HepG2 (cell line): Measurements from ENCODE around the gene MT1M. TPM values are rescaled to one million over a fixed set of nuclear protein-coding genes. Genes with fewer than 3 reads are reported as not detected.

Experiments used
- ADNP ChIP-seq: sonication (generic); formaldehyde crosslinking; IDR thresholded peaks from 2 replicates; pipeline ENCODE4 v1.4.0; 2020; ENCODE audit warnings: missing genetic modification reagents
- ARNT2 ChIP-seq: sonication (generic); formaldehyde crosslinking; IDR thresholded peaks from 2 replicates; pipeline ENCODE4 v1.8.0; 2022; ENCODE audit warnings: mild to moderate bottlenecking, low read depth, missing genetic modification reagents, moderate library complexity
- ATRX ChIP-seq: sonication (generic); formaldehyde crosslinking; IDR thresholded peaks from 2 replicates; pipeline ENCODE4 v1.4.0; 2020; ENCODE audit warnings: missing genetic modification reagents, borderline replicate concordance
- CEBPB ChIP-seq: IDR thresholded peaks from 2 replicates; pipeline ENCODE4 v1.6.1; 2011; ENCODE audit warnings: low read depth, low read length, improper control_type of control experiment, borderline replicate concordance
- DR1 ChIP-seq: sonication (generic); formaldehyde crosslinking; IDR thresholded peaks from 2 replicates; pipeline ENCODE4 v1.8.0; 2021; ENCODE audit warnings: mild to moderate bottlenecking, missing genetic modification reagents, inconsistent platforms
- FOSL1 ChIP-seq: sonication (generic); formaldehyde crosslinking; IDR thresholded peaks from 2 replicates; pipeline ENCODE4 v1.9.0; 2021; ENCODE audit warnings: missing genetic modification reagents, borderline replicate concordance
- FOXJ3 ChIP-seq: sonication (generic); formaldehyde crosslinking; IDR thresholded peaks from 2 replicates; pipeline ENCODE4 v1.4.0; 2020; ENCODE audit warnings: missing genetic modification reagents, mild to moderate bottlenecking, borderline replicate concordance
- KLF12 ChIP-seq: sonication (generic); formaldehyde crosslinking; IDR thresholded peaks from 2 replicates; pipeline ENCODE4 v1.4.0; 2020; ENCODE audit warnings: missing genetic modification reagents, borderline replicate concordance
- NBN ChIP-seq: fragments of 450-650 bp; conservative IDR thresholded peaks from 2 replicates; pipeline ENCODE4 v1.6.1; 2017
- NPAS2 ChIP-seq: sonication (generic); formaldehyde crosslinking; IDR thresholded peaks from 2 replicates; pipeline ENCODE4 v1.8.0; 2022; ENCODE audit warnings: mild to moderate bottlenecking, missing genetic modification reagents, borderline replicate concordance
- NR3C1 ChIP-seq: sonication (generic); formaldehyde crosslinking; IDR thresholded peaks from 2 replicates; pipeline ENCODE4 v1.4.0; 2020; ENCODE audit warnings: missing genetic modification reagents
- PRDM10 ChIP-seq: sonication (generic); formaldehyde crosslinking; IDR thresholded peaks from 2 replicates; pipeline ENCODE4 v1.4.0; 2020; ENCODE audit warnings: low read depth, missing genetic modification reagents
- SMAD9 ChIP-seq: sonication (generic); formaldehyde crosslinking; IDR thresholded peaks from 2 replicates; pipeline ENCODE4 v1.5.1; 2020; ENCODE audit warnings: mild to moderate bottlenecking, missing genetic modification reagents
- SNAI1 ChIP-seq: sonication (generic); formaldehyde crosslinking; IDR thresholded peaks from 2 replicates; pipeline ENCODE4 v1.5.0; 2020; ENCODE audit warnings: mild to moderate bottlenecking, missing genetic modification reagents, borderline replicate concordance
- ZBTB20 ChIP-seq: sonication (generic); formaldehyde crosslinking; IDR thresholded peaks from 2 replicates; pipeline ENCODE4 v1.8.1; 2023; ENCODE audit warnings: missing genetic modification reagents, low read depth, mild to moderate bottlenecking, borderline replicate concordance
- ZBTB38 ChIP-seq: sonication (generic); formaldehyde crosslinking; IDR thresholded peaks from 2 replicates; pipeline ENCODE4 v1.5.1; 2020; ENCODE audit warnings: mild to moderate bottlenecking, missing genetic modification reagents
- ZMYM2 ChIP-seq: sonication (generic); formaldehyde crosslinking; IDR thresholded peaks from 2 replicates; pipeline ENCODE4 v1.8.0; 2022; ENCODE audit warnings: mild to moderate bottlenecking, missing genetic modification reagents
- ZNF263 ChIP-seq: sonication (generic); formaldehyde crosslinking; IDR thresholded peaks from 2 replicates; pipeline ENCODE4 v1.4.0; 2020; ENCODE audit warnings: missing genetic modification reagents
- ZNF432 ChIP-seq: sonication (generic); formaldehyde crosslinking; IDR thresholded peaks from 2 replicates; pipeline ENCODE4 v1.5.0; 2020; ENCODE audit warnings: missing genetic modification reagents, mild to moderate bottlenecking, borderline replicate concordance
- ZNF569 ChIP-seq: sonication (generic); formaldehyde crosslinking; IDR thresholded peaks from 2 replicates; pipeline ENCODE4 v1.5.0; 2020; ENCODE audit warnings: mild to moderate bottlenecking, missing genetic modification reagents, moderate library complexity, borderline replicate concordance
- polyA plus RNA-seq, 8 experiments: library from polyadenylated mRNA; depleted of rRNA in 3 of 8; stranded (reverse) in 7 of 8; unstranded in 1 of 8; fragments of >200 nt; fragmentation: Illumina TruSeq in 4 of 8; extraction: Trizol in 4 of 8; gene quantifications; 2 replicates each; pipeline versions ENCODE4 v1.2.1 to v1.2.3, GENCODE V29; 2011 to 2016; ENCODE audit warnings: low read depth in 4 of 8, missing spikeins in 1 of 8, mixed read lengths in 1 of 8; ENCODE audit not compliant: insufficient read depth in 1 of 8
- total RNA-seq, 5 experiments: library from RNA; depleted of rRNA; stranded (reverse); fragments of >200 nt; fragmentation: Illumina TruSeq; extraction: Trizol; gene quantifications; 2 replicates each; pipeline ENCODE4 v1.2.3, GENCODE V29; 2016; ENCODE audit warnings: low read depth in 1 of 5
- TF ChIP-seq, protein P1 (sequence below): sonication (generic); formaldehyde crosslinking; IDR thresholded peaks from 2 replicates; pipeline ENCODE4 v1.8.0; 2022; ENCODE audit warnings: mild to moderate bottlenecking, missing genetic modification reagents; ENCODE audit not compliant: insufficient replicate concordance
- TF ChIP-seq, protein P2 (sequence below), 2 experiments: sonication (generic) in 1 of 2; formaldehyde crosslinking in 1 of 2; IDR thresholded peaks; 2 replicates each; pipeline versions ENCODE4 v1.4.0 to v1.6.1; 2018 to 2020; ENCODE audit warnings: missing genetic modification reagents in 2 of 2, borderline replicate concordance in 1 of 2, low read depth in 1 of 2, mild to moderate bottlenecking in 1 of 2, missing biosample characterization in 1 of 2

The MT1M gene
- total and polyA plus RNA-seq, 2 of the 13 experiments (the other 11 are each of a cell fraction or from before 2014, with no cell fraction given) = 4.6 TPM; not detected in 1

DNA sequence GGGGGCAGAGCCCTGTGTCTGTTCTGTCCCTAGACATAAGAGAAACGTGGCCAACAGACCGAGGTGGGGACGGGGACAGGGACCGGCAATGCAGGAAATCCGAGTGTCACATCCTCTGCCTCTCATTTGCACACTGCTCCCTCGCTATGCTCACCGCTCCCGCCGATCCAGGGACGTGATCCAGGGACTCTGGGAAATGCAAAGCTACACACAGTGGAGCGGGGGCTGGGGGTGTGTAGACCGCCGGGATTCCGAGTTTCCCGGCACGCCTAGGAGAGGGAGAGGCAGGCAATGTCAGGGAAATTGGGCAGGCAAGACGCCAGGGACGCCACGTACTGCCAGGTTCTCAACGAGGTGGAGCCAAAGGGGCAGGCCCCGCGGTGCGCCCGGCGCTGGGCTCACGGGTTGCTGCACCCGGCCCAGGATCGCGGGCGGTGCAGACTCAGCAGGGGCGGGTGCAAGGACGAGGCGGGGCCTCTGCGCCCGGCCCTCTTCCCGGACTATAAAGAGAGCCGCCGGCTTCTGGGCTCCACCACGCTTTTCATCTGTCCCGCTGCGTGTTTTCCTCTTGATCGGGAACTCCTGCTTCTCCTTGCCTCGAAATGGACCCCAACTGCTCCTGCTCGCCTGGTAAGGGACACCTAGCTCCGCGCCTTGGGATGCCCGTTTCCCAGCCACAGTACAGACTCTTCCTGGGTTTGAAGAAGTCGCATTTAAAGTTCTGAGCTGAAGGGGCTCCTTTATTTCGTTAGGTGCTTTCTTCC, 49.7 kb downstream of the MT1M start, which contains the start of gene MT1X (continued):
- TF ChIP-seq, protein P1, sequence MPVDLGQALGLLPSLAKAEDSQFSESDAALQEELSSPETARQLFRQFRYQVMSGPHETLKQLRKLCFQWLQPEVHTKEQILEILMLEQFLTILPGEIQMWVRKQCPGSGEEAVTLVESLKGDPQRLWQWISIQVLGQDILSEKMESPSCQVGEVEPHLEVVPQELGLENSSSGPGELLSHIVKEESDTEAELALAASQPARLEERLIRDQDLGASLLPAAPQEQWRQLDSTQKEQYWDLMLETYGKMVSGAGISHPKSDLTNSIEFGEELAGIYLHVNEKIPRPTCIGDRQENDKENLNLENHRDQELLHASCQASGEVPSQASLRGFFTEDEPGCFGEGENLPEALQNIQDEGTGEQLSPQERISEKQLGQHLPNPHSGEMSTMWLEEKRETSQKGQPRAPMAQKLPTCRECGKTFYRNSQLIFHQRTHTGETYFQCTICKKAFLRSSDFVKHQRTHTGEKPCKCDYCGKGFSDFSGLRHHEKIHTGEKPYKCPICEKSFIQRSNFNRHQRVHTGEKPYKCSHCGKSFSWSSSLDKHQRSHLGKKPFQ = no peak
- no peak for TF ChIP-seq FOXJ3 (CRISPR knock-in tag)
- peak; percentile 67; the same call in 1 of the 2 replicates for TF ChIP-seq PRDM10 (CRISPR knock-in tag)
- peak; percentile 49; the same call in 1 of the 2 replicates for TF ChIP-seq SNAI1 (CRISPR knock-in tag)
- TF ChIP-seq ZNF263 (CRISPR knock-in tag) = no peak; the same call in 1 of the 2 replicates
- TF ChIP-seq NPAS2 (CRISPR knock-in tag) = no peak
- TF ChIP-seq FOSL1 (CRISPR knock-in tag) = no peak
- no peak for TF ChIP-seq ADNP (CRISPR knock-in tag)
- TF ChIP-seq, protein P2, sequence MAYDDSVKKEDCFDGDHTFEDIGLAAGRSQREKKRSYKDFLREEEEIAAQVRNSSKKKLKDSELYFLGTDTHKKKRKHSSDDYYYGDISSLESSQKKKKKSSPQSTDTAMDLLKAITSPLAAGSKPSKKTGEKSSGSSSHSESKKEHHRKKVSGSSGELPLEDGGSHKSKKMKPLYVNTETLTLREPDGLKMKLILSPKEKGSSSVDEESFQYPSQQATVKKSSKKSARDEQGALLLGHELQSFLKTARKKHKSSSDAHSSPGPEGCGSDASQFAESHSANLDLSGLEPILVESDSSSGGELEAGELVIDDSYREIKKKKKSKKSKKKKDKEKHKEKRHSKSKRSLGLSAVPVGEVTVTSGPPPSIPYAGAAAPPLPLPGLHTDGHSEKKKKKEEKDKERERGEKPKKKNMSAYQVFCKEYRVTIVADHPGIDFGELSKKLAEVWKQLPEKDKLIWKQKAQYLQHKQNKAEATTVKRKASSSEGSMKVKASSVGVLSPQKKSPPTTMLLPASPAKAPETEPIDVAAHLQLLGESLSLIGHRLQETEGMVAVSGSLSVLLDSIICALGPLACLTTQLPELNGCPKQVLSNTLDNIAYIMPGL (CRISPR knock-in tag; IDR thresholded peaks at IDR 0.05; ENCODE audit: borderline replicate concordance in 1 of 2, low read depth in 1 of 2) = peak in 1 of 2 experiments; percentile 33; a peak in 2 of 4 replicates
- peak; percentile 95 for TF ChIP-seq ARNT2
- peak; percentile 49; the same call in 1 of the 2 replicates for TF ChIP-seq ZBTB38 (CRISPR knock-in tag)
- no peak for TF ChIP-seq ZNF569
- 0 out of 2 replicates have a peak, but pooled peaks have one; percentile 59 for TF ChIP-seq ZNF432 (CRISPR knock-in tag)
- TF ChIP-seq KLF12 (CRISPR knock-in tag) = peak; percentile 78; the same call in 1 of the 2 replicates
- TF ChIP-seq SMAD9 = no peak
- no peak for TF ChIP-seq ATRX
- no peak for TF ChIP-seq NBN
- TF ChIP-seq DR1 (CRISPR knock-in tag) = peak; percentile 95
- TF ChIP-seq CEBPB = no peak
- no peak for TF ChIP-seq NR3C1 (CRISPR knock-in tag)
- TF ChIP-seq ZBTB20 = no peak
- TF ChIP-seq ZMYM2 = no peak
